CD4-positive, alpha-beta memory T cell (primary cell): ENCODE results near the gene FCER2. TPM values are rescaled to one million over a fixed set of nuclear protein-coding genes. Genes with fewer than 3 reads are reported as not detected.
A peak's percentile ranks its signal among the peaks of the same experiment; 100 is the strongest.

Experiments
- CTCF ChIA-PET: fragments of 350-600 bp; sonication (Branson Sonifier 250); formaldehyde crosslinking; loops from one replicate; lab custom pipeline; 2021; ENCODE audit warnings: inconsistent platforms; ENCODE audit not compliant: partially characterized antibody; lab: Charles Lee
- POLR2A ChIA-PET: fragments of 350-600 bp; sonication (Branson Sonifier 250); formaldehyde crosslinking; loops from one replicate; lab custom pipeline; 2021; ENCODE audit not compliant: partially characterized antibody; lab: Charles Lee
- DNase-seq, 5 donors: peaks; one replicate each; pipeline versions ENCODE4 v3.0.0 to v3.0.0-alpha.2; 2020 to 2022; ENCODE audit warnings: mixed read lengths in 1 of 5
- H3K27ac ChIP-seq: one replicate; pipeline ENCODE4 v1.7.0; 2013; ENCODE audit warnings: low read depth, low read length
- H3K27me3 ChIP-seq: 2 replicates; pipeline ENCODE4 v1.7.0; 2013; ENCODE audit warnings: mild to moderate bottlenecking, low read length, moderate library complexity; ENCODE audit not compliant: insufficient read depth
- H3K36me3 ChIP-seq: 2 replicates; pipeline ENCODE4 v1.7.0; 2013; ENCODE audit warnings: mild to moderate bottlenecking, low read length, moderate library complexity; ENCODE audit not compliant: insufficient read depth
- H3K4me1 ChIP-seq: 2 replicates; pipeline ENCODE4 v1.7.0; 2013; ENCODE audit warnings: mild to moderate bottlenecking, low read length, moderate library complexity; ENCODE audit not compliant: insufficient read depth
- H3K4me3 ChIP-seq, 2 donors: one replicate each; pipeline ENCODE4 v1.7.0; 2013; ENCODE audit warnings: low read length in 2 of 2, mild to moderate bottlenecking in 1 of 2
- H3K9me3 ChIP-seq, 2 donors: one replicate each; pipeline ENCODE4 v1.7.0; 2013; ENCODE audit warnings: low read length in 2 of 2, control low read depth in 1 of 2; ENCODE audit not compliant: control insufficient read depth in 1 of 2
- H3K27ac Mint-ChIP-seq, 7 donors: one replicate each; pipeline ENCODE4 v1.8.0; 2020 to 2021; ENCODE audit warnings: mixed read lengths in 7 of 7, mild to moderate bottlenecking in 6 of 7, inconsistent platforms in 3 of 7, moderate library complexity in 3 of 7
- H3K27me3 Mint-ChIP-seq, 2 donors: one replicate each; pipeline ENCODE4 v1.8.0; 2020 to 2021; ENCODE audit warnings: mixed read lengths in 2 of 2
- H3K36me3 Mint-ChIP-seq, 2 donors: one replicate each; pipeline ENCODE4 v1.8.0; 2020 to 2021; ENCODE audit warnings: mixed read lengths in 2 of 2, inconsistent platforms in 1 of 2, mild to moderate bottlenecking in 1 of 2
- H3K4me1 Mint-ChIP-seq, 4 donors: one replicate each; pipeline ENCODE4 v1.8.0; 2020 to 2021; ENCODE audit warnings: mixed read lengths in 4 of 4, mild to moderate bottlenecking in 1 of 4
- H3K4me3 Mint-ChIP-seq, 8 donors: one replicate each; pipeline ENCODE4 v1.8.0; 2020 to 2021; ENCODE audit warnings: mixed read lengths in 8 of 8, mild to moderate bottlenecking in 7 of 8, moderate library complexity in 6 of 8, inconsistent platforms in 3 of 8
- H3K9me3 Mint-ChIP-seq, 8 donors: one replicate each; pipeline ENCODE4 v1.8.0; 2020 to 2021; ENCODE audit warnings: mixed read lengths in 8 of 8, mild to moderate bottlenecking in 5 of 8, inconsistent platforms in 3 of 8, moderate library complexity in 1 of 8
- intact Hi-C: fragments of 100-400 bp; cut with micrococcal nuclease; formaldehyde crosslinking; loops from one replicate; pipeline ENCODE4 v1.15.1; 2023
- polyA plus RNA-seq, 2 donors: library from polyadenylated mRNA; unstranded; fragments of 300-500 nt; fragmentation: Illumina TruSeq; gene quantifications; one replicate each; pipeline ENCODE4 v1.2.3, GENCODE V29; 2021
- total RNA-seq, 2 experiments: library from RNA; stranded (reverse); gene quantifications; one replicate each; pipeline ENCODE4 v1.2.3, GENCODE V29; 2021

FCER2 gene
- total and polyA plus RNA-seq, 4 experiments from 2014 or later = 0.93 TPM; not detected in 3

- H3K36me3 ChIP-seq = no peaks in the 10 kb centered on the region
- Mint-ChIP-seq H3K27me3 (peaks cover 18 to 31% of the 10 kb centered on the region in 2 donors), H3K4me3 (peak within 1 kb of the TSS in 6 of 8 donors; percentile 25 to 79 (median 58)), H3K27ac (peak within 1 kb of the TSS in 5 of 7 donors; percentile 18 to 84 (median 32)), H3K9me3 (peaks cover 0 to 2% (median 0%) of the 10 kb centered on the region in 8 donors), H3K36me3 (peaks cover 0 to 7% of the 10 kb centered on the region in 2 donors), H3K4me1 (peaks cover 21 to 61% (median 35%) of the 10 kb centered on the region in 4 donors)
- POLR2A ChIA-PET = no interaction called here
- H3K4me3 ChIP-seq = no peak within 1 kb of the TSS
- intact Hi-C loops = no loop called here
- no peaks in the 10 kb centered on the region for H3K9me3 ChIP-seq
- H3K4me1 ChIP-seq = peaks cover 43% of the 10 kb centered on the region
- H3K27ac ChIP-seq = no peak within 1 kb of the TSS
- H3K27me3 ChIP-seq = peaks cover 11% of the 10 kb centered on the region
- DNase-seq = no peak
- CTCF ChIA-PET = interaction anchor here (0.9 to 2.6 kb wide), 4 partner anchors 109 to 127 kb away, joined by 3 to 19 read pairs (median 4); no protein-coding TSS in a partner anchor
Measured at GRCh38 chr19:7676854-7677253, 25.1 kb downstream of the FCER2 start, which contains the start of gene MCEMP1. Gene MCEMP1, plus strand, starts transcription at chr19:7677090. Its CDS starts 31 bp downstream, at chr19:7677121.

DNA sequence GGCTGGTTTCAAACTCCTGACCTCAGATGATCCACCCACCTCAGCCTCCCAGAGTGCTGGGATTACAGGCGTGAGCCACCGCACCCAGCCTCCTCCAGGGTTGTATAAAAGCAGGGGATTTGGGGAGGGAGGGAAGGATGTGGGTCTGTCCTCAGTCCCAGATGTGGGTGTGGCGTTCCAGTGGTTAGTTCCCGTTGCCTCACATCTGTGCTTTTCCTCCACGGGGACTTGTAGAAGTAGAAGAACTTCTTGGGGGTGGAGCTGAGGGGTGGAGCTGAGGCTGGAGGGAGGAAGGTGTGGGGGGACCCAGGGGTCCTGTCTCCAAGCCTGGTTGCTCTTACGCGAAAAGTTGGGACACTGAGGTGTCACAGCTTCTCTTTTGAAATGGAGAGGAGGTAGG is 25.6 kb downstream of the FCER2 start:
- DNase-seq = no peak
- Histone ChIP-seq H3K4me3 (no peak overlapping the region), H3K27ac (no peak overlapping the region), H3K9me3 (no peaks in the 10 kb centered on the region), H3K4me1 (peaks cover 38% of the 10 kb centered on the region), H3K36me3 (no peaks in the 10 kb centered on the region), H3K27me3 (peaks cover 11% of the 10 kb centered on the region)
- peak overlapping the region in 2 of 7 donors; percentile 18 to 27 for H3K27ac Mint-ChIP-seq
- ChIA-PET POLR2A (no interaction called here), CTCF (interaction anchor here (0.9 to 1.7 kb wide), 4 partner anchors 108 to 127 kb away, joined by 3 to 5 read pairs (median 4); no protein-coding TSS in a partner anchor)
- H3K4me3 Mint-ChIP-seq = peak overlapping the region in 4 of 8 donors; percentile 43 to 79 (median 59)
- H3K27me3 Mint-ChIP-seq = peaks cover 21 to 36% of the 10 kb centered on the region in 2 donors
- H3K4me1 Mint-ChIP-seq = peaks cover 18 to 59% (median 31%) of the 10 kb centered on the region in 4 donors
- H3K9me3 Mint-ChIP-seq = peaks cover 0 to 2% (median 0%) of the 10 kb centered on the region in 8 donors
- intact Hi-C loops = no loop called here
- H3K36me3 Mint-ChIP-seq = peaks cover 0 to 2% of the 10 kb centered on the region in 2 donors

GRCh38 chr19:7674010-7675005 is 27.6 kb downstream of the FCER2 start:
- POLR2A ChIA-PET = interaction anchor here (1.2 kb wide), 1 partner anchor 141 kb away, joined by 3 read pairs; no protein-coding TSS in a partner anchor
- Mint-ChIP-seq H3K4me1 (peaks cover 15 to 53% (median 29%) of the 10 kb centered on the region in 4 donors), H3K27ac (peak overlapping the region in 1 of 7 donors; percentile 15), H3K36me3 (no peaks in the 10 kb centered on the region), H3K27me3 (peaks cover 27 to 45% of the 10 kb centered on the region in 2 donors), H3K4me3 (no peak overlapping the region), H3K9me3 (peaks cover 0 to 2% (median 0%) of the 10 kb centered on the region in 8 donors)
- no peaks in the 10 kb centered on the region for H3K9me3 ChIP-seq
- intact Hi-C loops = no loop called here
- H3K36me3 ChIP-seq = no peaks in the 10 kb centered on the region
- H3K27ac ChIP-seq = no peak overlapping the region
- no peak overlapping the region for H3K4me3 ChIP-seq
- no peak for DNase-seq
- peaks cover 31% of the 10 kb centered on the region for H3K4me1 ChIP-seq
- peaks cover 11% of the 10 kb centered on the region for H3K27me3 ChIP-seq
- CTCF ChIA-PET = no interaction called here

DNA sequence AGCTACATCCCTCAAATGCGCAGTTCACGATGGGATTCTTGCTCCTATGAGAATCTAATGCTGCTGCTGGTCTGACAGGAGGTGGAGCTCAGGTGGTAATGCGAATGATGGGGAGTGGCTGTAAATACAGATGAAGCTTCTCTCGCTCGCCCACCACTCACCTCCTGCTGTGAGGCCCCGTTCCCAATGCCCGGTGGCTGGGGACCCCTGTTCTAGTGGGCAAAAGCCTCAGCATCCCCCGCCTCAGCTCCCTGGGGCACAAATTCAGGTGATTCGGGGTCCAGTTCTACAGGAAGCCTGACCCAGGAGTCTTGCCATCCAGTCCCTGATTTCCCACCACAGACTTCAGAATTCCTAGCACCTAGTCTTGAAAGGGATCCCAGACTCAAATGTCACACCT is 29.4 kb downstream of the FCER2 start:
- CTCF ChIA-PET = interaction anchor here (2.2 kb wide), 1 partner anchor 8 kb away, joined by 4 read pairs; the partner anchor contains the start of gene TRAPPC5

GRCh38 chr19:7670790-7671189 is 31.1 kb downstream of the FCER2 start:
- H3K27ac ChIP-seq = no peak overlapping the region
- ChIA-PET POLR2A (interaction anchor here (1.0 kb wide), 1 partner anchor 10 kb away, joined by 3 read pairs; the partner anchor contains the start of gene TRAPPC5), CTCF (interaction anchor here (1.1 to 2.2 kb wide), 2 partner anchors 10 to 14 kb away, joined by 3 to 4 read pairs; partner anchors contain the start of gene TRAPPC5)
- peaks cover 19 to 29% of the 10 kb centered on the region in 2 donors for H3K27me3 Mint-ChIP-seq
- H3K4me1 Mint-ChIP-seq = peaks cover 4 to 21% (median 12%) of the 10 kb centered on the region in 4 donors
- H3K27me3 ChIP-seq = peaks cover 5% of the 10 kb centered on the region
- H3K4me3 Mint-ChIP-seq = peak overlapping the region in 5 of 8 donors; percentile 36 to 65 (median 58)
- H3K4me3 ChIP-seq = no peak overlapping the region
- intact Hi-C loops = no loop called here
- H3K36me3 ChIP-seq = no peaks in the 10 kb centered on the region
- peaks cover 0 to 2% (median 0%) of the 10 kb centered on the region in 8 donors for H3K9me3 Mint-ChIP-seq
- H3K9me3 ChIP-seq = no peaks in the 10 kb centered on the region
- DNase-seq = peak in 1 of 5 donors; percentile 61
- H3K27ac Mint-ChIP-seq = peak overlapping the region in 1 of 7 donors; percentile 35
- peaks cover 12% of the 10 kb centered on the region for H3K4me1 ChIP-seq
- no peaks in the 10 kb centered on the region for H3K36me3 Mint-ChIP-seq

More for the DNA sequence above, 29.4 kb downstream of the FCER2 start:
- Mint-ChIP-seq H3K27ac (no peak overlapping the region), H3K36me3 (no peaks in the 10 kb centered on the region), H3K9me3 (peaks cover 0 to 2% (median 0%) of the 10 kb centered on the region in 8 donors), H3K4me3 (no peak overlapping the region), H3K27me3 (peaks cover 25 to 39% of the 10 kb centered on the region in 2 donors), H3K4me1 (peaks cover 12 to 38% (median 25%) of the 10 kb centered on the region in 4 donors)
- Histone ChIP-seq H3K27me3 (peaks cover 11% of the 10 kb centered on the region), H3K27ac (no peak overlapping the region), H3K4me1 (peaks cover 25% of the 10 kb centered on the region), H3K36me3 (no peaks in the 10 kb centered on the region), H3K4me3 (no peak overlapping the region), H3K9me3 (no peaks in the 10 kb centered on the region)
- POLR2A ChIA-PET = no interaction called here
- intact Hi-C loops = no loop called here
- no peak for DNase-seq

DNA sequence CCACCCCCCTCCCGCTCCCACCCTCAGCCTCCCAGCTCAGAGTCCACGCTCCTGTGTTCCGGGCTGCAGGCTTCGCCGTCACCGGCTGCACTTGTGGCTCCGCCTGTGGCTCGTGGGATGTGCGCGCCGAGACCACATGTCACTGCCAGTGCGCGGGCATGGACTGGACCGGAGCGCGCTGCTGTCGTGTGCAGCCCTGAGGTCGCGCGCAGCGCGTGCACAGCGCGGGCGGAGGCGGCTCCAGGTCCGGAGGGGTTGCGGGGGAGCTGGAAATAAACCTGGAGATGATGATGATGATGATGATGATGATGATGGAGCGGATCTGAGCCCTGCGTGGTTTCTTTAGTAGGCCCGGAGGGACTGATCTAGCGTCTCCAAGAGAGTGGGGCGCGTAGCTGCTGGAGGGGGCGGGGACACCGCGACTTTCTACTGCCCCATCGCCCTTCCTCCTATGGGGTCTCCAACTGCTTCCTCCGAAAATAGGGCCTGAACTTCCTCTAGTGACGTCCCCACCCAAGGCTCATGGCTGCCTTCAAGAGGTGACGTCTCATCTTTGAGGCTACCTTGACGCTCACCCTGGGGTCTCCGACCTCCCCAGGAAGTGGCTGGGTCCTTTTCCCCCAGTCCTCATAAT is 31.7 kb downstream of the FCER2 start:
- peaks cover 4 to 19% (median 11%) of the 10 kb centered on the region in 4 donors for H3K4me1 Mint-ChIP-seq
- CTCF ChIA-PET = interaction anchor here (1.1 to 3.0 kb wide), 2 partner anchors 11 to 13 kb away, joined by 3 to 14 read pairs; partner anchors contain the start of gene TRAPPC5
- DNase-seq = peak in 1 of 5 donors; percentile 13
- peaks cover 19 to 28% of the 10 kb centered on the region in 2 donors for H3K27me3 Mint-ChIP-seq
- peak overlapping the region; percentile 33 to 71 (median 58) for H3K4me3 Mint-ChIP-seq
- peaks cover 0 to 2% (median 0%) of the 10 kb centered on the region in 8 donors for H3K9me3 Mint-ChIP-seq
- peak overlapping the region in 1 of 7 donors; percentile 35 for H3K27ac Mint-ChIP-seq
- intact Hi-C loops = no loop called here
- Histone ChIP-seq H3K9me3 (no peaks in the 10 kb centered on the region), H3K4me3 (no peak overlapping the region), H3K27ac (no peak overlapping the region), H3K27me3 (peaks cover 5% of the 10 kb centered on the region), H3K4me1 (peaks cover 12% of the 10 kb centered on the region), H3K36me3 (no peaks in the 10 kb centered on the region)
- H3K36me3 Mint-ChIP-seq = no peaks in the 10 kb centered on the region
- POLR2A ChIA-PET = interaction anchor here (1.0 to 2.6 kb wide), 3 partner anchors 10 to 18 kb away, joined by 3 to 9 read pairs (median 5); partner anchors contain the start of gene TRAPPC5
